ENCODE measurements around the gene NBL1.

- no peak for TF ChIP-seq POLR2A (IDR thresholded peaks at IDR 0.05; ENCODE audit: low read depth, low read length)
- TF ChIP-seq TAF1 (IDR thresholded peaks at IDR 0.05; ENCODE audit: borderline replicate concordance, low read depth, low read length) = no peak
Measured at GRCh38 chr1:19683351-19683750, 39.2 kb downstream of the NBL1 start.
